ENCODE measurements around the gene TTLL9.
A peak's percentile ranks its signal among the peaks of the same experiment; 100 is the strongest.

DNA sequence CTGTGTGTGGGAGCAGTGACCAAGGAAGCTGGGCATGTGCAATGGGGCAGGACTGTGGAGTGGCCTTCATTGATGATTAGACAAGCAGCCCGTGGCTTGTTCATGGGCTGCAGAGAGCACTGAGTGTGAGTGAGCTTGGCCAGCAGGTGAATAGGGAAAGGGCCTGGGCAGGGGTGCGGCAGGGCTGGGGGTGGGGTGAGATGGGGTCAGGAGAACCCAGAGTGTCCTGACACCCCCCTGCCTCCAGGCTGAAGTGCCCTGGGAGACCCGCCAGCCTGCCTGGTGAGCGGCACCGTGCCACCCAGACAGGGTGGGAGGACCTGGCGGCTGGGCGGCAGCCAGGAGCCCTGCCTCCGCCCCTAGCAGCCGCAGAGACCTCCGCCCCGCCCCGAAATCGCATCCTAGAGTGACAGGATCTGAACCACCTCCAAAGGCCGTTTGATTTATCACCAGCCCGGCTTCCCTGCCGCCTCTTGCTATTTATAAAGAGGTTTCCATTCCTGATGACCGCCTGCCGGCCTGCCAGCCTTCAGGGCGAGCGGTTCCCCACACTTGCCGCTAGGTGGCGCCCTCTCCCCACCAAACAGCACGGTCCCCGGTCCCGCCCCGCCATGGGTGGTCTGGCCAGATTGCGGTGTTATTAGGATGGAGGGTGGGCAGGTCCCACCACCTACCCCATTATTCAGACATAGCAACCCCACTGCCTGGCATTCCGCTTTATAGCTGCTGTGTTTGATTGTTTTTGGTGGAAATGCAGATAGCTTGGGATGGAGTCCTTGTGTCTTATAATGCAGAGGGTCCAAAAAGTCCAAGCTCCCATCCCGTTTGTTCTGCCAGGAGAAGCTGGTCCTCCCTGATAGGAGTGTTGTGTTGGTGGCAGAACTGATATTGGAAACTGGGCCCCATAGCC, 47.8 kb upstream of the TTLL9 start:
- no peak for TF ChIP-seq POLR2A (IDR thresholded peaks at IDR 0.05)
- TF ChIP-seq, protein P1, sequence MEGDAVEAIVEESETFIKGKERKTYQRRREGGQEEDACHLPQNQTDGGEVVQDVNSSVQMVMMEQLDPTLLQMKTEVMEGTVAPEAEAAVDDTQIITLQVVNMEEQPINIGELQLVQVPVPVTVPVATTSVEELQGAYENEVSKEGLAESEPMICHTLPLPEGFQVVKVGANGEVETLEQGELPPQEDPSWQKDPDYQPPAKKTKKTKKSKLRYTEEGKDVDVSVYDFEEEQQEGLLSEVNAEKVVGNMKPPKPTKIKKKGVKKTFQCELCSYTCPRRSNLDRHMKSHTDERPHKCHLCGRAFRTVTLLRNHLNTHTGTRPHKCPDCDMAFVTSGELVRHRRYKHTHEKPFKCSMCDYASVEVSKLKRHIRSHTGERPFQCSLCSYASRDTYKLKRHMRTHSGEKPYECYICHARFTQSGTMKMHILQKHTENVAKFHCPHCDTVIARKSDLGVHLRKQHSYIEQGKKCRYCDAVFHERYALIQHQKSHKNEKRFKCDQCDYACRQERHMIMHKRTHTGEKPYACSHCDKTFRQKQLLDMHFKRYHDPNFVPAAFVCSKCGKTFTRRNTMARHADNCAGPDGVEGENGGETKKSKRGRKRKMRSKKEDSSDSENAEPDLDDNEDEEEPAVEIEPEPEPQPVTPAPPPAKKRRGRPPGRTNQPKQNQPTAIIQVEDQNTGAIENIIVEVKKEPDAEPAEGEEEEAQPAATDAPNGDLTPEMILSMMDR (IDR thresholded peaks at IDR 0.05), result peak; percentile 97 to 100 (median 98)

Data from adrenal gland (tissue), 5 donors.